Fibroblast of gingiva (primary cell): ENCODE data around the gene NOP9.
A peak's percentile ranks its signal among the peaks of the same experiment; 100 is the strongest.

Source experiments
- DNase-seq: peaks from one replicate; pipeline ENCODE4 v3.0.0-alpha.2; 2011; ENCODE audit warnings: low read depth

The NOP9 gene

GRCh38 chr14:24329073-24329663 lies 29.5 kb downstream of the NOP9 start:
- DNase-seq: no peak

GRCh38 chr14:24329736-24330135 lies 30.1 kb downstream of the NOP9 start:
- no peak for DNase-seq

- DNase-seq: no peak
Observed at GRCh38 chr14:24330973-24331674, 31.5 kb downstream of the NOP9 start.

GRCh38 chr14:24331731-24332267 lies 32.1 kb downstream of the NOP9 start:
- no peak for DNase-seq

- DNase-seq: peak; percentile 44
Observed at GRCh38 chr14:24332268-24332993, 32.8 kb downstream of the NOP9 start.

GRCh38 chr14:24334431-24335291 lies 35.0 kb downstream of the NOP9 start, which contains the start of gene ADCY4:
Gene ADCY4, minus strand, starts transcription at chr14:24335071. Its CDS starts 419 bp downstream, at chr14:24334652.
- DNase-seq: no peak

GRCh38 chr14:24335461-24336171 lies 36.0 kb downstream of the NOP9 start:
- DNase-seq: no peak

- DNase-seq: no peak
Observed at GRCh38 chr14:24337144-24337823, 37.6 kb downstream of the NOP9 start.

- DNase-seq: no peak
Observed at GRCh38 chr14:24337824-24338175, 38.1 kb downstream of the NOP9 start.

- no peak for DNase-seq
Observed at GRCh38 chr14:24338843-24339242, 39.2 kb downstream of the NOP9 start.

GRCh38 chr14:24339284-24340151 lies 39.9 kb downstream of the NOP9 start, which contains the start of gene RIPK3:
Gene RIPK3, minus strand, starts transcription at chr14:24339991. Its CDS starts 165 bp downstream, at chr14:24339826.
- DNase-seq: no peak

GRCh38 chr14:24340606-24341005 lies 41.0 kb downstream of the NOP9 start:
- DNase-seq: no peak

- no peak for DNase-seq
Observed at GRCh38 chr14:24342889-24343288, 43.2 kb downstream of the NOP9 start.

GRCh38 chr14:24343795-24344660 lies 44.4 kb downstream of the NOP9 start:
- DNase-seq: no peak

GRCh38 chr14:24347134-24347533 lies 47.5 kb downstream of the NOP9 start:
- no peak for DNase-seq

GRCh38 chr14:24348186-24348585 lies 48.5 kb downstream of the NOP9 start:
- DNase-seq: no peak

GRCh38 chr14:24349742-24350141 lies 50.1 kb downstream of the NOP9 start:
- DNase-seq: no peak

GRCh38 chr14:24351517-24351916 lies 51.9 kb downstream of the NOP9 start:
- peak; percentile 91 for DNase-seq
